Mesenchymal stem cell (in vitro differentiated cells and primary cell): Measurements from ENCODE around the gene NOSTRIN.

ENCODE experiments used
- DNase-seq: peaks from one replicate; pipeline ENCODE4 v3.0.0-alpha.2; 2013
- H2AFZ ChIP-seq: one replicate; pipeline ENCODE4 v1.6.1; 2013; ENCODE audit warnings: low read depth, mild to moderate bottlenecking, control low read depth, inconsistent platforms, low read length, moderate library complexity
- H2AK5ac ChIP-seq: 2 replicates; pipeline ENCODE4 v1.6.1; 2013; ENCODE audit warnings: low read length, moderate library complexity, mild to moderate bottlenecking, inconsistent platforms; ENCODE audit not compliant: severe bottlenecking
- H2BK120ac ChIP-seq: one replicate; pipeline ENCODE4 v1.6.1; 2013; ENCODE audit warnings: low read depth, mild to moderate bottlenecking, inconsistent platforms, low read length, moderate library complexity
- H2BK12ac ChIP-seq, 2 experiments: one replicate each; pipeline ENCODE4 v1.6.1; 2013; ENCODE audit warnings: inconsistent platforms in 2 of 2, low read length in 2 of 2, mild to moderate bottlenecking in 2 of 2, moderate library complexity in 2 of 2, control low read depth in 1 of 2
- H2BK15ac ChIP-seq: one replicate; pipeline ENCODE4 v1.6.1; 2013; ENCODE audit warnings: mild to moderate bottlenecking, low read depth, inconsistent platforms; ENCODE audit not compliant: poor library complexity, severe bottlenecking
- H2BK5ac ChIP-seq: 2 replicates; pipeline ENCODE4 v1.6.1; 2013; ENCODE audit warnings: low read depth, mild to moderate bottlenecking, low read length, control low read depth, inconsistent platforms; ENCODE audit not compliant: poor library complexity, severe bottlenecking
- H3K14ac ChIP-seq, 2 experiments: one replicate each; pipeline ENCODE4 v1.6.1; 2013; ENCODE audit warnings: inconsistent platforms in 2 of 2, low read length in 2 of 2, control low read depth in 1 of 2, mild to moderate bottlenecking in 1 of 2, moderate library complexity in 1 of 2
- H3K18ac ChIP-seq, 2 experiments: one replicate each; pipeline ENCODE4 v1.6.1; 2013; ENCODE audit warnings: inconsistent platforms in 2 of 2, low read length in 2 of 2, control low read depth in 1 of 2, low read depth in 1 of 2, mild to moderate bottlenecking in 1 of 2
- H3K23ac ChIP-seq, 2 experiments: one replicate each; pipeline ENCODE4 v1.6.1; 2013; ENCODE audit warnings: inconsistent platforms in 2 of 2, low read length in 2 of 2, mild to moderate bottlenecking in 2 of 2, moderate library complexity in 2 of 2, control low read depth in 1 of 2
- H3K27ac ChIP-seq: 2 replicates; pipeline ENCODE4 v1.5.1; 2013; ENCODE audit warnings: mild to moderate bottlenecking, moderate library complexity, low read length, control low read depth, inconsistent platforms; ENCODE audit not compliant: poor library complexity, severe bottlenecking
- H3K27me3 ChIP-seq, 2 experiments: 2 replicates each; pipeline versions ENCODE4 v1.6.1 to v1.7.0; 2013; ENCODE audit warnings: low read length in 2 of 2, mild to moderate bottlenecking in 2 of 2, moderate library complexity in 2 of 2, control low read depth in 1 of 2, inconsistent platforms in 1 of 2; ENCODE audit not compliant: control insufficient read depth in 1 of 2, insufficient read depth in 1 of 2
- H3K36me3 ChIP-seq, 2 experiments: 2 replicates each; pipeline versions ENCODE4 v1.6.1 to v1.7.0; 2013; ENCODE audit warnings: low read length in 2 of 2, control low read depth in 1 of 2, inconsistent platforms in 1 of 2, low read depth in 1 of 2, mild to moderate bottlenecking in 1 of 2; ENCODE audit not compliant: insufficient read depth in 2 of 2, control insufficient read depth in 1 of 2
- H3K4ac ChIP-seq, 2 experiments: one replicate each; pipeline ENCODE4 v1.6.1; 2013; ENCODE audit warnings: inconsistent platforms in 2 of 2, low read length in 2 of 2, mild to moderate bottlenecking in 2 of 2, moderate library complexity in 2 of 2, control low read depth in 1 of 2, low read depth in 1 of 2
- H3K4me1 ChIP-seq: 2 replicates; pipeline ENCODE4 v1.6.1; 2013; ENCODE audit warnings: low read depth, low read length, control low read depth; ENCODE audit not compliant: control insufficient read depth, insufficient read depth
- H3K4me2 ChIP-seq: 2 replicates; pipeline ENCODE4 v1.6.1; 2013; ENCODE audit warnings: low read length, mild to moderate bottlenecking, inconsistent platforms; ENCODE audit not compliant: poor library complexity, severe bottlenecking
- H3K4me3 ChIP-seq, 2 experiments: 2 replicates each; pipeline versions ENCODE4 v1.5.1 to v1.7.0; 2013; ENCODE audit warnings: low read length in 2 of 2, mild to moderate bottlenecking in 2 of 2, control low read depth in 1 of 2, low read depth in 1 of 2; ENCODE audit not compliant: insufficient read depth in 1 of 2
- H3K79me1 ChIP-seq: replicated peaks from 2 replicates; pipeline ENCODE4 v1.6.1; 2013; ENCODE audit warnings: mild to moderate bottlenecking, control low read depth, low read length, inconsistent platforms; ENCODE audit not compliant: poor library complexity, severe bottlenecking
- H3K9ac ChIP-seq: 2 replicates; pipeline ENCODE4 v1.7.0; 2013; ENCODE audit warnings: mild to moderate bottlenecking, low read length, moderate library complexity
- H3K9me3 ChIP-seq: 2 replicates; pipeline ENCODE4 v1.7.0; 2013; ENCODE audit warnings: mild to moderate bottlenecking, low read length; ENCODE audit not compliant: control insufficient read depth
- H4K8ac ChIP-seq: one replicate; pipeline ENCODE4 v1.6.1; 2013; ENCODE audit warnings: inconsistent platforms, mild to moderate bottlenecking, low read length, moderate library complexity
- H4K91ac ChIP-seq: one replicate; pipeline ENCODE4 v1.6.1; 2013; ENCODE audit warnings: mild to moderate bottlenecking, low read length, inconsistent platforms
- WGBS: methylation state at CpG from one replicate; pipeline ENCODE4 v1.1.7; 2013; ENCODE audit warnings: mixed read lengths; 5-methylcytosine and 5-hydroxymethylcytosine counted together

NOSTRIN gene

GRCh38 chr2:168907940-168908662 is 105.7 kb downstream of the NOSTRIN start:
- Histone ChIP-seq H3K27me3 (peaks cover 12 to 38% of the 10 kb centered on the region in 2 experiments), H4K91ac (no peak overlapping the region), H3K4me1 (peaks cover 2% of the 10 kb centered on the region), H2BK12ac (no peak overlapping the region), H3K79me1 (no peaks in the 10 kb centered on the region), H3K36me3 (no peaks in the 10 kb centered on the region), H2BK5ac (no peak overlapping the region), H4K8ac (no peak overlapping the region), H3K23ac (no peak overlapping the region), H2BK120ac (no peak overlapping the region), H3K14ac (no peak overlapping the region), H3K18ac (no peak overlapping the region), H3K4me2 (no peak overlapping the region), H3K9ac (no peak overlapping the region), H2AK5ac (no peak overlapping the region), H3K27ac (no peak overlapping the region), H3K4me3 (no peak overlapping the region), H2AFZ (no peak overlapping the region), H3K4ac (no peak overlapping the region), H2BK15ac (no peak overlapping the region), H3K9me3 (no peaks in the 10 kb centered on the region)
- DNase-seq = no peak
- WGBS = 83% methylated on average over 3 of the region's 8 CpGs

GRCh38 chr2:168910330-168910729 is 107.9 kb downstream of the NOSTRIN start:
- Histone ChIP-seq H2BK12ac (no peak overlapping the region), H3K4me1 (peaks cover 2% of the 10 kb centered on the region), H2BK15ac (no peak overlapping the region), H3K27me3 (peaks cover 12 to 46% of the 10 kb centered on the region in 2 experiments), H3K79me1 (no peaks in the 10 kb centered on the region), H3K4me3 (no peak overlapping the region), H3K27ac (no peak overlapping the region), H3K4ac (no peak overlapping the region), H2BK5ac (no peak overlapping the region), H2AFZ (no peak overlapping the region), H3K23ac (no peak overlapping the region), H4K91ac (no peak overlapping the region), H3K4me2 (no peak overlapping the region), H3K18ac (no peak overlapping the region), H3K36me3 (no peaks in the 10 kb centered on the region), H3K14ac (no peak overlapping the region), H4K8ac (no peak overlapping the region), H2BK120ac (no peak overlapping the region), H3K9me3 (no peaks in the 10 kb centered on the region), H3K9ac (no peak overlapping the region), H2AK5ac (no peak overlapping the region)
- no peak for DNase-seq
- 67% methylated on average over 2 of the region's 5 CpGs for WGBS

GRCh38 chr2:168912466-168912865 is 110.0 kb downstream of the NOSTRIN start:
- H2AK5ac ChIP-seq = no peak overlapping the region
- H3K23ac ChIP-seq = no peak overlapping the region
- no peak overlapping the region for H2BK12ac ChIP-seq
- H2AFZ ChIP-seq = no peak overlapping the region
- H3K4ac ChIP-seq = no peak overlapping the region
- H2BK120ac ChIP-seq = no peak overlapping the region
- no peak overlapping the region for H3K4me2 ChIP-seq
- H3K27ac ChIP-seq = no peak overlapping the region
- H2BK5ac ChIP-seq = no peak overlapping the region
- WGBS = 90% methylated on average over 4 of the region's 6 CpGs
- DNase-seq = no peak
- no peaks in the 10 kb centered on the region for H3K9me3 ChIP-seq
- no peaks in the 10 kb centered on the region for H3K79me1 ChIP-seq
- H3K36me3 ChIP-seq = no peaks in the 10 kb centered on the region
- peaks cover 12 to 36% of the 10 kb centered on the region in 2 experiments for H3K27me3 ChIP-seq
- H3K18ac ChIP-seq = no peak overlapping the region
- peaks cover 2% of the 10 kb centered on the region for H3K4me1 ChIP-seq
- H3K4me3 ChIP-seq = peak overlapping the region in 1 of 2 experiments; percentile 73
- no peak overlapping the region for H3K14ac ChIP-seq
- no peak overlapping the region for H4K91ac ChIP-seq
- no peak overlapping the region for H4K8ac ChIP-seq
- no peak overlapping the region for H2BK15ac ChIP-seq
- peak overlapping the region; percentile 56 for H3K9ac ChIP-seq

- Histone ChIP-seq H3K4me1 (peaks cover 2% of the 10 kb centered on the region), H2BK15ac (no peak overlapping the region), H2AK5ac (no peak overlapping the region), H3K36me3 (no peaks in the 10 kb centered on the region), H3K4me2 (peak overlapping the region; percentile 76), H3K27ac (no peak overlapping the region), H3K14ac (no peak overlapping the region), H4K8ac (no peak overlapping the region), H2AFZ (no peak overlapping the region), H3K9ac (peak overlapping the region; percentile 56), H3K79me1 (no peaks in the 10 kb centered on the region), H4K91ac (peak overlapping the region; percentile 59), H3K4ac (no peak overlapping the region), H3K27me3 (peaks cover 12 to 31% of the 10 kb centered on the region in 2 experiments), H2BK5ac (no peak overlapping the region), H2BK120ac (no peak overlapping the region), H3K4me3 (peak overlapping the region; percentile 40 to 73), H3K23ac (no peak overlapping the region), H3K9me3 (no peaks in the 10 kb centered on the region), H3K18ac (peak overlapping the region in 1 of 2 experiments; percentile 21), H2BK12ac (no peak overlapping the region)
- WGBS = 24% methylated on average over 18 of the region's 21 CpGs
- peak; percentile 16 for DNase-seq
These were observed 110.5 kb downstream of the NOSTRIN start for GRCh38 chr2:168912901-168913369.
